HG02884 (cell line): ENCODE measurements around the gene LRRC55.

ENCODE experiments used
- ATAC-seq: cut with Tn5 transposase; IDR thresholded peaks from one replicate; pipeline ENCODE4 v1.9.1; 2021; ENCODE audit warnings: mild to moderate bottlenecking, moderate library complexity; ENCODE audit not compliant: unreplicated experiment

LRRC55 gene

GRCh38 chr11:57181678-57182305 lies at the start of gene LRRC55:
LRRC55 (plus strand) TSS chr11:57181953; CDS start chr11:57182023, 70 bp downstream.
- no peak for ATAC-seq

- no peak for ATAC-seq
These were observed 48.3 kb upstream of the LRRC55 start for GRCh38 chr11:57133366-57134038.

GRCh38 chr11:57134284-57134683 lies 47.5 kb upstream of the LRRC55 start:
- no peak for ATAC-seq

GRCh38 chr11:57135020-57135751 lies 46.6 kb upstream of the LRRC55 start:
- ATAC-seq, result no peak

- no peak for ATAC-seq
These were observed 41.2 kb upstream of the LRRC55 start for GRCh38 chr11:57140568-57140967.

GRCh38 chr11:57143459-57143858 lies 38.3 kb upstream of the LRRC55 start:
- no peak for ATAC-seq

- no peak for ATAC-seq
These were observed 37.7 kb upstream of the LRRC55 start for GRCh38 chr11:57144075-57144474.

GRCh38 chr11:57144531-57145320 lies 37.0 kb upstream of the LRRC55 start:
- no peak for ATAC-seq

GRCh38 chr11:57146301-57146700 lies 35.5 kb upstream of the LRRC55 start:
- no peak for ATAC-seq

GRCh38 chr11:57148621-57149020 lies 33.1 kb upstream of the LRRC55 start:
- ATAC-seq, result no peak

- ATAC-seq, result no peak
These were observed 31.3 kb upstream of the LRRC55 start for GRCh38 chr11:57150454-57150917.

- ATAC-seq, result no peak
These were observed 29.6 kb upstream of the LRRC55 start for GRCh38 chr11:57152134-57152533.

GRCh38 chr11:57153448-57153847 lies 28.3 kb upstream of the LRRC55 start:
- ATAC-seq, result no peak

GRCh38 chr11:57154739-57155138 lies 27.0 kb upstream of the LRRC55 start:
- no peak for ATAC-seq

GRCh38 chr11:57155400-57155799 lies 26.4 kb upstream of the LRRC55 start:
- no peak for ATAC-seq

- ATAC-seq, result no peak
These were observed 25.7 kb upstream of the LRRC55 start for GRCh38 chr11:57155838-57156607.

- ATAC-seq, result no peak
These were observed 24.8 kb upstream of the LRRC55 start for GRCh38 chr11:57156928-57157327.

- no peak for ATAC-seq
These were observed 24.1 kb upstream of the LRRC55 start for GRCh38 chr11:57157624-57158023.

GRCh38 chr11:57158180-57158579 lies 23.6 kb upstream of the LRRC55 start:
- ATAC-seq, result no peak

- no peak for ATAC-seq
These were observed 23.2 kb upstream of the LRRC55 start for GRCh38 chr11:57158599-57158998.
